Fibroblast of mammary gland (primary cell): Measurements from ENCODE around the gene MRFAP1.

Experiments used
- DNase-seq: peaks from one replicate; pipeline ENCODE4 v3.0.0-alpha.2; 2010; ENCODE audit warnings: low read depth
- H3K4me3 ChIP-seq: 2 replicates; pipeline ENCODE4 v1.5.1; 2011; ENCODE audit warnings: low read depth, mild to moderate bottlenecking, low read length, moderate library complexity; ENCODE audit not compliant: control insufficient read depth
- TF ChIP-seq, protein P1 (sequence below): conservative IDR thresholded peaks from 2 replicates; pipeline ENCODE4 v1.5.1; 2011; ENCODE audit warnings: low read depth, low read length, inconsistent platforms; ENCODE audit not compliant: control insufficient read depth, insufficient read depth

The MRFAP1 gene

DNA sequence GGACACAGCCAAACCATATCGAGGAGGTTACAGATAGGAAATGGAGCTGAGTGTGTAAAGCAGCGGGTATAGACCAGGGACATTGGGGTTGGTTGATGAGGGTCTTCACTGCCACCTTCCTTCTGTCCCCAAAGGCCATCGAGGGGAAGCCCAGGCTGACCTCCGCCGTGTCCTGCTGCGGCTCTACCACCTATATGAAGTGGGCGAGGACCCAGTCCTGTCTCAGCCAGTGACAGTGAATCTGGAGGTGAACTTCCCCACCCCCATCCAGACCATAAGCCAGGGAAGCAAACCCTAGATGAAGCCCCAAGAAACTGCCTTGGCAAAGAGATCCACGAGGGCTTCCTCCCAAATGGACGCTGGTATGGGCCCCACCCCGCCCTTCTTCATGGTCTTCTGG lies 23.2 kb upstream of the MRFAP1 start:
- no peak for DNase-seq
- TF ChIP-seq, protein P1, sequence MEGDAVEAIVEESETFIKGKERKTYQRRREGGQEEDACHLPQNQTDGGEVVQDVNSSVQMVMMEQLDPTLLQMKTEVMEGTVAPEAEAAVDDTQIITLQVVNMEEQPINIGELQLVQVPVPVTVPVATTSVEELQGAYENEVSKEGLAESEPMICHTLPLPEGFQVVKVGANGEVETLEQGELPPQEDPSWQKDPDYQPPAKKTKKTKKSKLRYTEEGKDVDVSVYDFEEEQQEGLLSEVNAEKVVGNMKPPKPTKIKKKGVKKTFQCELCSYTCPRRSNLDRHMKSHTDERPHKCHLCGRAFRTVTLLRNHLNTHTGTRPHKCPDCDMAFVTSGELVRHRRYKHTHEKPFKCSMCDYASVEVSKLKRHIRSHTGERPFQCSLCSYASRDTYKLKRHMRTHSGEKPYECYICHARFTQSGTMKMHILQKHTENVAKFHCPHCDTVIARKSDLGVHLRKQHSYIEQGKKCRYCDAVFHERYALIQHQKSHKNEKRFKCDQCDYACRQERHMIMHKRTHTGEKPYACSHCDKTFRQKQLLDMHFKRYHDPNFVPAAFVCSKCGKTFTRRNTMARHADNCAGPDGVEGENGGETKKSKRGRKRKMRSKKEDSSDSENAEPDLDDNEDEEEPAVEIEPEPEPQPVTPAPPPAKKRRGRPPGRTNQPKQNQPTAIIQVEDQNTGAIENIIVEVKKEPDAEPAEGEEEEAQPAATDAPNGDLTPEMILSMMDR, result no peak
- no peak overlapping the region for H3K4me3 ChIP-seq

DNA sequence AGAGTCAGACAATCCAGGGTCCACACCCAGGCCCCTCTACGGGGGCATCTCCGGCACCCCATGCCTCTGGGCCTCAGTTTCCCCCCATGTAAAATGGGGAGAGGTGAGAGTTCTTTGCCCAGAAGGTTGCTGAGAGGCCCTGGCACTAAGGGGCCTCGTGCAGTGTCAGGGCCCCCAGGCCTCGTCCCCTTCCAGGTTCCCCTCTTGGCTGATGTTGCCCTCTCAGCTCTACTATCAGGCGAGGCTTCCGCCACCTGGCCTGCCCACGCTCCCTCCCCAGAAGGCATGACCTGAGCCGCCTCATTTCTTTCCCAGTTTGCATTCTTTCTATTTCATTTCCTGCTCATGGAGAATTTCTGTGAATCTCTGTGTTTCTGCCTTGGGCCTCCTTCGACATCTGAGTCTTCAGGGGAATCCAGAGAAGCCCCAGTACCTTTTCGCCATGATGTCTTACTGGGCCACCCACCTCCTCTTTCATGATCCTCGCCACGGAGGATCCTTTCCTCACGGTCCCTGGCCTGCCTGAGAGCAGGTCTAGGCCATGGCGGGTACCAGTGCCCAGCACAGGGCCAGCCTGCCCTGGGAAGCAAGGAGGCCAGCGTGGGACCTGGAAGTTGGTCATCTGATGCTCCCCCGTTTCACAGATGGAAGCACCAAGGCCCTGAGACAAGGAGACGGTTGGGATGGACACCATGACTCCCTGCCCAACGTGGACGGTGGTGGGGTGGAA lies 21.9 kb upstream of the MRFAP1 start:
- no peak overlapping the region for H3K4me3 ChIP-seq
- TF ChIP-seq, protein P1, result no peak
- no peak for DNase-seq

DNA sequence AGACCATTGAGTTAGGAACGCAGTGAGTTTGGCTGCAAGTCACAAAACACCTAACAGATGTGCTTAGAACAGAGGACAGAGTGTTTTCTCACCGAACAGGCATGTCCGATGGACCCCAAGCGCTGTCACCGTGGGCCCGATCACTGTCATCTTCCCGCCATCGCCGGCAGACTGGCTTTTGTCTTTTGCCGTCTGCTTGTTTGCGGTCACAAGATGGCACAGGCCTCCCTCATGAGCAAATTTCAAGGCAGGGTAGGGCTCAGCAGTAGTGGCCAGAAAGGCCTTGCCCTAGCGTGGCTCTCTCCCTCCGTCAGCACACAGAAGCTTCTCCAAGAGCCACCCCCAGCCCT lies 21.4 kb upstream of the MRFAP1 start:
- DNase-seq, result no peak
- TF ChIP-seq, protein P1, result no peak
- H3K4me3 ChIP-seq, result no peak overlapping the region

DNA sequence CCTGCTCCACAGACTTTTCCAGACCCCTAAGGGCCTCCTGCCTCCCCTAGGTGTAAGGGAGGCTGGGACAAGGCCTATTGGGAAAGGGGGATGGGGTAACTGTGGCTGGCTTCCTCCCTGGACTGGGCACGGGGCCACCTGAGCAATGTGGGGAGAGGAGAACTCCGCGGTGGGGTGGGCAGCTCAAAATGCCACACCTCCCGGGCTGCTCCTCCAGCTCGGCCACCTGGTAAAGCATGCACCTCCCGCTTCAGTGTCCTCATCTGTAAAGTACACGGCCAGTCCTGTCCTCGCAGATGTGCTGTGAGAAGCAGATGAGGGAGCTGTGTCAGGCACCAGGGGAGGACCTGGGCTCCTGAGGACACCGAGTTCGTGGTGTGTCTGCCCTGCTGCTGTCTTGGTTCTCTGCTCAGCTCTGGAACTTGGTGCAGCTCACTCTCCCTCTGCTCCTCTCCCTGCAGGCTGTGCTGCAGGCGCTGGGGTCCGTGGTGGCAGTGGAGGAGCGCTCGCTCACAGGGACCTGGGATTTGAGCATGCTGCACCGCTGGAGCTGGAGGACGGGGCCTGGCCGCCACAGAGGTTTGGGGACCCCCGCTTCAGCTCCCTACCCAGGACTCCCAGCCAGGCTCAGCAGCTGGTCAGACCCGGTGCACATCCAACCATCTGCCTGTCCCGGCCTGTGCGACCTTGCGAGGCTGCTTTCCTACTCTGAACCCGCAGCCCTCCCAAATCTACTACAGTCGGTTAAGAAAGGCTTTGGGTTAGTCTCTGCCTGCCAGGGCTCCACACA lies 20.8 kb upstream of the MRFAP1 start:
- DNase-seq, result no peak
- TF ChIP-seq, protein P1, result no peak
- H3K4me3 ChIP-seq, result no peak overlapping the region

DNA sequence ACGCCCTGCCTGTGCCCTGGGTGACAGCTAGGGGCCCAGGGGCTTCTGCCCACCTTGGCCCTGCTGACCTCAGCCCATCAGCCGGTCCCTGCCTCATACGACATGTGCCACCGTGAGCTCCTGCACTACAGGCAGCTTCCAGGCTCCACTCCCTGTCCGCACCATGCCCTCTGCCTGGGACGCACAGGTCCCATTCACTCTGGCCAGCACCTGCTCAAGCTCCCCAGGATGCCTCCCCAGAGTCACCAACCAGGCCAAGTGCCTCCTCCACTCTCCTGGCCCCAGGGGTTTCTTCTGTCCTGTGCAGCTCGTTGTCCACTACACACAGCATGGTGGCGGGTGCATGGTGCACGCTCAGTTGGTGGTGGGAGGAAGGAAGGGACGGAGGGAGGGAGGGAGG lies 20.2 kb upstream of the MRFAP1 start:
- no peak overlapping the region for H3K4me3 ChIP-seq
- TF ChIP-seq, protein P1, result no peak
- no peak for DNase-seq

DNA sequence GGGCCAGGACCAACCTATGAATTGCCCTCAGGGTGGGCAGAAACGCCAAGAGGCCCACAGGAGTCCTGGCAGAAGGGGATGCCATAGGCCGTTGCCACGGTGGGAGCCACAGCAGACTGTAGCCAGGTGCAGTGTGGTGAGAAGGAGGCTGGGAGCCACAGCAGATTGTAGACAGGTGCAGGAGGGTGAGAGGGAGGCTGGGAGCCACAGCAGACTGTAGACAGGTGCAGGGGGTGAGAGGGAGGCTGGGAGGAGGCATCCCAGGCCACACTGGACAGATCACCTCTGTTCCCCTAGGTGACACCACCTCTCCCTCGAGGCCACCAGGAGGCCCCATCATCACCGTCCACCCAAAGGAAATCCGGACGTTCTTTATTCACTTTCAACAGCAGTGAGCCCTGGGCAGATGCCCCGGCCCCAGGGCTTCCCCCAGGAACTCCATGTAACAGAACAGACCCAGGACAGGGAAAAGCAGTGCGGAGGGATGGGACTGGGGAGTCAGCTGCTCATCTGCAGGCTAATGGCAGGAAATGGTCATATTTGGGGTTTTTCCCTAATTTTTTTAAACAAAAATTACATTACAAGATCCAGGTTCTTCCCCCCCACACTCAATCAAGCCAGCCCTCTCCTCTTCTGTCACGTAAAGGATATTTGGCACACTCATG lies 19.5 kb upstream of the MRFAP1 start:
- H3K4me3 ChIP-seq, result no peak overlapping the region
- DNase-seq, result no peak
- TF ChIP-seq, protein P1, result no peak
